ENCODE data around the gene PLXDC1.

PLXDC1 gene

GRCh38 chr17:39096508-39097149 is 54.8 kb downstream of the PLXDC1 start:
- no peak for DNase-seq (ENCODE audit: low read depth)

DNA sequence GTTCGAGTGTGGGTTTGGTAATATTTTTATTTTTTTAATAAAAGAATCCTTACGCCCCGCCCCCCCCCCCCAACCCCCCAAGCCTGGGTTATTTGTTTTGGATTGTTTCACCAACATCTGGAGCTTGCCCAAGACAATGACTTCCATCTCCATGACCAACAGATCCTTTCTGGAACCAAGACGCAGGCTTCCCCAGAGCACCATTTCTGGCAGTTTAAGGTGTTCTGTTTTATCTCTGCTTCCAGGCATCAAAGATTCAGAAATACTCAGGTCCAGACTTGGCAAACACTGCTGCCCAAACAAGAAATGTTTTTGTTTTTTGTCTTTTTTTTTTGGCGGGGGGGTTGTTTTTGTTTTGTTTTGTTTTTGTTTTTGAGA is 56.1 kb downstream of the PLXDC1 start:
- no peak for DNase-seq (ENCODE audit: low read depth)

DNA sequence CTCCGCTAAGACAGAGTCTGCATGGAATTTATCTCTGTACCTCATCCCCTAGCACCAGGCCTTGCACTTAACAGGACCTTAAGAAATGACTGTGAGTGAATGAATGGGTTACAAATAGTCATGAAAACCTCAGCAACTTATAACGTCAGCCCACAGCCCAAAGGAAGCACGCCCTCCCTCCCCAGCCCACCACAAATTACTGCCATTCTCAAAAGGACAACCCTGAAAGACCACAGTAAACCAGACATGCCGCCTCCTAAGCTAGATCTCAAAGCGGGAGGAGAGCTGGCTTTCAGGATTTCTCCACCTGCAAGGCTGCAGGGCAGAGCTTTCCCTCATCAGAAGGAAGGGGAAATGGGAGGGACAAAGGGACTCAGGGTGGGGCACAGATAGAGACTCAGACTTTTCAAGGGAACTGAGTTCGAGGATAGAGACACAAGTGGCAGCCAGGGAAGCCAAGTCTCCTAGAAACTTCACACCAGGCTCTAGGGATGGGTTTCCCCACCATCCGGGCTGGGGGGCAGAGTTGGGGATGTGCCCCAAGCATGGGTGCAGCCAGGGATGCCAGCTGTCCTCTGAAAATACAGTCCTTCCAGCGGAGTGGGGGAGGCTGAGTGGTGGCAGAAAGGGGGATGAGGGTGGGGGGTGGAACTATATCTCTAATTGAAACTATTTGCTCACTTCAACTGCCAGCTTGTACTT is 56.7 kb downstream of the PLXDC1 start:
- DNase-seq (ENCODE audit: low read depth) = no peak

DNA sequence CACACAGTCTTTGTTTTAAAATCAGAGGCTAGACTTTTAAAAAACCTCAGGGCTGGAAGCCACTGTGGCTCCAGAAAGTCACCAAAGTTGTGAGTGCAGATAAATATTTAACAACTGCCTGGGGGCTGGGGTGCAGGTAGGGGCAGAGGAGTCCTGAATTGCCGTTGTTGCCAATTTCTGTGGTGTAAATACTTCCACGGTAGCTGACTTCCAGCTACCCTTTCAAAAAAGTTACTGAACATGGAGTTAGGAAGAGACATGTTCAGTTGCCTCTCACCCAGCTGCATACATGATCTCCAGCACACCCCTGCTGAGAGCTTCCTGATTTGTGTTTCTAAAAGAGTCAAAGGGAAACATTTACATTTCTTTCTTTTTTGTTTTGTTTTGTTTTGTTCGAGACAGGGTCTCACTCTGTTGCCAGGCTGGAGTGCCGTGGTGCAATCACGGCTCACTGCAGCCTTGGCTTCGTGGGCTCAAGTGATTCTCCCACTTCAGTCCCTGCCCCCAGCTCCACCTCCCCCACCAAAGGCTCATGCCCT is 58.7 kb downstream of the PLXDC1 start:
- no peak for DNase-seq (ENCODE audit: low read depth)

- no peak for DNase-seq (ENCODE audit: low read depth)
Measured at GRCh38 chr17:39090908-39091665, 60.4 kb downstream of the PLXDC1 start.

GRCh38 chr17:39090400-39090799 is 61.0 kb downstream of the PLXDC1 start:
- no peak for DNase-seq (ENCODE audit: low read depth)

GRCh38 chr17:39084558-39084957 is 66.9 kb downstream of the PLXDC1 start:
- DNase-seq (ENCODE audit: low read depth) = no peak

- DNase-seq (ENCODE audit: low read depth) = no peak
Measured at GRCh38 chr17:39083270-39083669, 68.2 kb downstream of the PLXDC1 start.

DNA sequence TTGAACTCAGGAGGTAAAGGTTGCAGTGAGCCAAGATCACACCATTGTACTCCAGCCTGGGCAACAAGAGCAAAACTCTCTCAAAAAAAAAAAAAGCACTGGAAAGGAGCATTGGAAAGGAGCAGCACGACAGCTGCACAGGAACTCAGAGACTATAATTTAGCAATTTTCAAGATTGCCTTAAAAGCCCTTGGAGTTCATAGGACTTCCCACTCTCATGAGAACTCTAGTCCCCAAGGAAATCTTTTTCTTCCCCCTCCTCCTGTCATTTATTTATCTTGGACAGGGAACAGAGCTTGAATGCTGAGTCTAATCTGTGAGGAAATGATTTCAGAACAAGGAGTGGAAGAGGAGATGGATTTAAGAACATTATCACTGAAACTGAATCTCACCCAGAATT is 69.0 kb downstream of the PLXDC1 start:
- no peak for DNase-seq (ENCODE audit: low read depth)

GRCh38 chr17:39081851-39082250 is 69.6 kb downstream of the PLXDC1 start:
- DNase-seq (ENCODE audit: low read depth) = no peak

DNA sequence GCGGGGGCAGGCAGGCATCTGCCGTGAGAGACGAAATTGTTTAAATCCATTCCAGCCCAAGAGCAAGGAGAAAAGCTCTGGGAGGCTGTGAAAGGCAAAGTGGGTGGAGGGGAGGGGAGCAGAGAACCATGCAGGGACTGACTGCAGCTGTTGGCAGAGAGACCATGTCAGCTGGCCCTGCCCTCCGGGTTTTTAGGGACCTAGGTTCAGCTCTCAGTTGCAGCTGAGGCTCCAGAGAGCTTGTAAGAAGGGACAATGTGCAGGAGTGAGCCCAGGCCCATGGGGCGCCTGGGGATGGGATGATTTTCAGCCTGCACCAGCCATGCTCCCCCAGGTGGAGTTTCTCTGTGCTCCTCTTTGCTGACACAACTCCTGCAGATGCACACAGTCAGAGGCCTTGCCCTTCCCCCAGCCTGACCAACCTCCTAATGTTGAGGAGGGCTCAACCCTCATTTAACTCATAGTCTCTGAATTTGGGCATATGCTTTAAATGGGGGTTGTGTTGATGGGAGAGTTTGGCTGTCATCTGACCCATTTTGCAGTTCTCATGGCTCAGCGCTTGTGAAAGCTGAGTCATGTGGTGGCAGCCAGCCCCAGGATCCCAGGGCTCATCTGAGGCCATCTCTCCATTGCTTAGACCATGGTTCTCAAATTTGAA is 70.9 kb downstream of the PLXDC1 start:
- DNase-seq (ENCODE audit: low read depth) = no peak

DNA sequence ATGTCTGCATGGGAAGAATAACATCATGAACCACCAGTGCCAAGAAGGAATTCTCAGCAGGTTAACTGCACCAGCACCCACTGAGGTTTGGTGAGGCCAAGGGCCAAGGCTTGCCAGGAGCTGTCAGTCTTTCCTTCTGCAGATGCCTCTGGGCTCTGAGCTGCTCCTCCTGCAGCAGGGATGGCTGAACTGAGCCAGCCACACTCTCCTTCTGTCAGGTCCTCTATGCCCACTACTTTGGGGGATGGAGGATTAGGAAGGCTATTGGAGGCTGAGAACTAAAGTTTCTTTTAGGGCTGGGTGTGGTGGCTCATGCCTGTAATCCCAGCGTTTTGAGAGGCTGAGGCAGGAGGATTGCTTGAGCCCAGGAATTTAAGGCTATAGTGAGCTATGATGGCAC is 71.6 kb downstream of the PLXDC1 start:
- DNase-seq (ENCODE audit: low read depth) = no peak

DNA sequence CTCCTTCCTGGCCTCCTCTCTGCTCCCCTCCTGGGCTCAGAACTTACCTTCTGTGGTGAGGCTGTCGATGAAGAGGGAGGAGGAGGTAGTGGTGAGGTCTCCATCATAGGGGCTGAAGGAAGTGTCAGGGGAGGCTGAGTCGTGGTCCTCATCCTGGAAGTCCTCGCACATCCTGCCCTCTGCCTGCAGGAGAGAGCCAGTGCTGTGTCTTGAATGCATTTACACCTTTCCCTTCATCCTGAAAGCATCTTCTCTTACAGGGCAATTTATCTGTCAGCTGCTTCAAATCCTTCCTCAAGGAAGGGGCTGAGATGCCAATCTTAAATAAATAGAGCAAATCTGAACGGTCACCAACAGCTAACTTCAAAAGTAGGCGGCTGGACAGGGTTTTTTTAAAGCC is 73.6 kb downstream of the PLXDC1 start:
- no peak for DNase-seq (ENCODE audit: low read depth)

DNA sequence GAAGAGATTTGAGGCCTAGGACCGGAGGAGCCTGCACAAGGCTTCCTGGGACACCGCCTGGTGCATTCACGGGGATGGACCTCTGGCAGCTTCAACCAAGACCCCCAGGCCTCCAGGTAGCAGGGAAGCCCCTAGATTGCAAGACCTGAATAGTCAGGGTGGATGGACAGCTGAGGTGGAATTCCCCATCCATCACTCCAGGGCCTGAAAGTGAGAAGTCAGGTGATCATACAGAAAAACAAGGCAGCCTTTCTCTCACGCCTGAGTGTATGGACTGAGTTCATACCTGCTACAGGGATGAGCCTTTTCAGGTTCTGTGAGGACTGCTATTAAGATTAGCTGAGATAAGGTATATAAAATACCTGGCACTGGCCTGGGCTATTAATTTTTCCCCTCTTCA is 74.2 kb downstream of the PLXDC1 start:
- no peak for DNase-seq (ENCODE audit: low read depth)

- DNase-seq (ENCODE audit: low read depth) = no peak
Measured at GRCh38 chr17:39074676-39075075, 76.8 kb downstream of the PLXDC1 start.

GRCh38 chr17:39073916-39074315 is 77.5 kb downstream of the PLXDC1 start:
- no peak for DNase-seq (ENCODE audit: low read depth)

- no peak for DNase-seq (ENCODE audit: low read depth)
Measured at GRCh38 chr17:39073353-39073752, 78.1 kb downstream of the PLXDC1 start.

DNA sequence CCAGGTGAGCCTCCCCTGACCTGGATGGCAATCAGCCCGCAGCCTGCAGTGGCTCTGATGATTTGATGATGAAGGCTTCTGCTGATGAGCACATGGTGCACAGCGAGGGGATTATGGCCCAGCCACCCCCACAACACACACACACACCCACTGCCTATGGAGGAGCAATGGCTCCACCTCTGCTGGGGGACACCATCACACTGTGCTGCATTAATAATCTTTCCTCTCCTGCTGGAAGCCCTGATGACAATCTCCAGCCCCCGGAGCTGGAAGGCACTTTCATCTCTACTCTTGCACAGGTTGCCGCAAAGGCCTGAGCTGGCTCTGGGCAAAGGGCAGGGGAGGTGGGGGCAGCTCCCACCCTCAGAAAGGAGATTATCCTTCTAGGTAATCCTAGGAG is 79.9 kb downstream of the PLXDC1 start:
- no peak for DNase-seq (ENCODE audit: low read depth)

DNA sequence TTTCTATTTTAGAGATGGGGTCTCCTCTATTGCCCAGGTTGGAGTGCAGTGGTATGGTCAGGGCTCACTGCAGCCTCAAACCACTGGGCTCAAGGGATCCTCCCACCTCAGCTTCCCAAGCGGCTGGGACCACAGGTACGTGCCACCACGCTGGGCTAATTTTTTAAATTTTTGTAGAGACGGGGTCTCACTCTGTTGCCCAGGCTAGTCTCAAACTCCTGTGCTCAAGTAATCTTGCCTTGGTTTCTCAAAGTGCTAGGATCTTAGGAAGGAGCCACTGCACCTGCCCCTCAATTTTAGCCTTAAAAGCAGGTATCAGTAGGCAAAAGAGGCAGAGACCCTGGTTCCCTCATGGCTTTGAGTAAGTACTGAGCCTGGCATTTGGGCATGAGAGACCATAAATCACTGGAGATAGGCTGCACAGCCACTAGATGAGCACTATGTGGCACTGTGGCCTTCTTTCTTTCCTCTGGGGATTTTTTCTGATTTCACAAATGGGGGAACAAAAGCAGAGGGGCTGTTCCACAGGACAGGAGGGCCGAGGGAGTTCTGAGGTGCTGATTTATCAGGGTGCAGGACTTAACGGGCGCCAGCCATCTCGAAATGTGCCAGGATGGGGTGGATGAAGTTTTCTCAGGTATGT is 82.2 kb downstream of the PLXDC1 start:
- no peak for DNase-seq (ENCODE audit: low read depth)

- no peak for DNase-seq (ENCODE audit: low read depth)
Measured at GRCh38 chr17:39064819-39065218, 86.6 kb downstream of the PLXDC1 start.

DNA sequence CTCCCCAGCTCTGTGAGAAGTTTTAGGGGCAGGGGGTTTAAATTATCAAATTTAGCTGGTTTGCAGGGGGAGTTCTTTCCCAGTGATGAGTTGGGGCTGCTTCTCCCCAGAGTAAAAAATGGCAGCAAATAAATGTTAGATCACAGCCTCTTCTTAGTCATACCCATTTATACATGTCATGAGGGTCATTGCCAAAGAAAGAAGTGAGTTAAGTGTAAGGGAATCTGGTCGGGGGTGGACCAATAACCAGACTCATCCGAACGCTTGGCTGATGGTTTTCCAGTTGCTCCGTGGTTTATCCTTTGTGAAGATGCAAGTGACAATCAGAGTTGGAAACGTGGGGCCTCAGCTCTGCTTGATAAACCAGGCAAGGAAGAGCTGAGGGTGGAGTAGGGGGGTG is 87.1 kb downstream of the PLXDC1 start:
- DNase-seq (ENCODE audit: low read depth) = no peak

GRCh38 chr17:39063681-39064069 is 87.8 kb downstream of the PLXDC1 start:
- no peak for DNase-seq (ENCODE audit: low read depth)
